ENCODE data around the gene WDR59. TPM values are rescaled to one million over a fixed set of nuclear protein-coding genes. Genes with fewer than 3 reads are reported as not detected.

Gene WDR59
- total RNA-seq, 1 donor from 2014 or later, result 64.0 TPM

DNA sequence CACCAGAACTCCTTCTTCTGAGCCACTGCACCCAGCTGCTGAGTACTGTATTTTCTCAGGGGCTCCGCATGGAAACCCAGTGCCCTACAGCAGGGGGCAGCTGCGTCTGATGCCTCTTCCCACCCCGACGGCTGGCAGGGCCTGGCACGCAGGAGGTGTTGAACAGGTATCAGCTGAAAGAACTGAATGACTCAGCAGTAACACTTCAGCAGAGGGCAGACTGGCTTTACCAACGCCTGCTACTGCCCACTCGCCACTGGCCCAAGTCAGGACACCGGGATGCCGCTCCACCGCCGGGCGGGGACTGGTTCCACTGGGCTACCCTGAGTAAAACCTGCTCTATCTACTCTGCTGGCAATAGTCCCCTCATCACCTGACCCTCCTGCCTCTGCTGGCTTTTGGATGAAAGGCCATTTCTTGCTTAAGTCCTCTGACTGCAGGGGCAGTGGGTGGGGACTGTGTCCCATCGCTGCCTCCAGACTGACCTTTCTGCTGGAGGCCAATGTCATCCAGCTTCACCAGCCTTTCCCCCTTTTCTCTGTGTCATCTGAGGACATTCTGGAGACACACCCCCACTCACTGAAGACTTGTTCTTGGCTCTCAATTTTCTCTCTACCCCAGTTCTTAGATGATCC, 109.9 kb downstream of the WDR59 start:
- peaks cover 3% of the 10 kb centered on the region for H4K20me1 ChIP-seq (ENCODE audit: low read depth)
- H3K79me2 ChIP-seq (ENCODE audit: low read depth), result no peaks in the 10 kb centered on the region
- H2AFZ ChIP-seq (replicated peaks), result no peak overlapping the region
- H3K27ac ChIP-seq, result no peak overlapping the region
- H3K9ac ChIP-seq, result no peak overlapping the region
- no peaks in the 10 kb centered on the region for H3K9me3 ChIP-seq (ENCODE audit: low read depth)
- H3K36me3 Mint-ChIP-seq, result peaks cover 12% of the 10 kb centered on the region
- no peak overlapping the region for H3K4me3 ChIP-seq
- H3K9me3 Mint-ChIP-seq, result no peaks in the 10 kb centered on the region
- DNase-seq (ENCODE audit: low spot score), result no peak
- H3K4me2 ChIP-seq, result no peak overlapping the region
- TF ChIP-seq EZH2phosphoT487 (IDR thresholded peaks at IDR 0.05), result no peak
- TF ChIP-seq EZH2 (IDR thresholded peaks at IDR 0.05), result no peak
- TF ChIP-seq, protein P1, sequence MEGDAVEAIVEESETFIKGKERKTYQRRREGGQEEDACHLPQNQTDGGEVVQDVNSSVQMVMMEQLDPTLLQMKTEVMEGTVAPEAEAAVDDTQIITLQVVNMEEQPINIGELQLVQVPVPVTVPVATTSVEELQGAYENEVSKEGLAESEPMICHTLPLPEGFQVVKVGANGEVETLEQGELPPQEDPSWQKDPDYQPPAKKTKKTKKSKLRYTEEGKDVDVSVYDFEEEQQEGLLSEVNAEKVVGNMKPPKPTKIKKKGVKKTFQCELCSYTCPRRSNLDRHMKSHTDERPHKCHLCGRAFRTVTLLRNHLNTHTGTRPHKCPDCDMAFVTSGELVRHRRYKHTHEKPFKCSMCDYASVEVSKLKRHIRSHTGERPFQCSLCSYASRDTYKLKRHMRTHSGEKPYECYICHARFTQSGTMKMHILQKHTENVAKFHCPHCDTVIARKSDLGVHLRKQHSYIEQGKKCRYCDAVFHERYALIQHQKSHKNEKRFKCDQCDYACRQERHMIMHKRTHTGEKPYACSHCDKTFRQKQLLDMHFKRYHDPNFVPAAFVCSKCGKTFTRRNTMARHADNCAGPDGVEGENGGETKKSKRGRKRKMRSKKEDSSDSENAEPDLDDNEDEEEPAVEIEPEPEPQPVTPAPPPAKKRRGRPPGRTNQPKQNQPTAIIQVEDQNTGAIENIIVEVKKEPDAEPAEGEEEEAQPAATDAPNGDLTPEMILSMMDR (IDR thresholded peaks at IDR 0.05), result no peak
- no peak overlapping the region for H3K27ac Mint-ChIP-seq
- H3K36me3 ChIP-seq, result no peaks in the 10 kb centered on the region
- no peaks in the 10 kb centered on the region for H3K27me3 Mint-ChIP-seq (ENCODE audit: insufficient read depth, low read depth)
- no peaks in the 10 kb centered on the region for H3K4me1 ChIP-seq
- H3K27me3 ChIP-seq, result no peaks in the 10 kb centered on the region
- peaks cover 4% of the 10 kb centered on the region for H3F3A ChIP-seq (ENCODE audit: low read depth)
- no peak overlapping the region for H3K4me3 Mint-ChIP-seq
- H3K4me1 Mint-ChIP-seq, result no peaks in the 10 kb centered on the region

DNA sequence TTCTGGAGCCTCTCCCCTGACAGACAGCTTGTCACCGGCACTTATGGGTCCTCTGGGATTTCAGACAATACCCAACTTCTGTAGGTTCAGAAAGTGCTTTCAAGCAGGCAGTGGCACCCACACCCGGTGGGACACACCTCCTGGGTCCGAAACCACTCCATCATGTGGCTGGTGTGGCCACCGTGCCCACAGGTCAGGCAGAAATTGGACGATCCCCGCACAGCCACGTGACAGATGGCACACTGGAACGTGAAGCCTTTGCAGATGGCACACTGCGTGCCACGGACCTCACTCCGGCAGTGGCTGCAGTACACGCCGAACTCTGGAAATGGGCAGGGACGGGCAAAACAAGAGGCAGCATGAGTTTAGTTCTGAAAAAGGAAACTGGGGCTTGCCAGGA, 110.8 kb downstream of the WDR59 start:
- Mint-ChIP-seq H3K27me3 (ENCODE audit: insufficient read depth, low read depth) (no peaks in the 10 kb centered on the region), H3K4me1 (peaks cover 5% of the 10 kb centered on the region), H3K36me3 (peaks cover 14% of the 10 kb centered on the region), H3K9me3 (no peaks in the 10 kb centered on the region), H3K4me3 (no peak overlapping the region), H3K27ac (no peak overlapping the region)
- TF ChIP-seq EZH2 (IDR thresholded peaks at IDR 0.05), result no peak
- TF ChIP-seq, protein P1 (IDR thresholded peaks at IDR 0.05), result no peak
- no peak for TF ChIP-seq EZH2phosphoT487 (IDR thresholded peaks at IDR 0.05)
- H3K36me3 ChIP-seq, result no peaks in the 10 kb centered on the region
- no peak overlapping the region for H2AFZ ChIP-seq (replicated peaks)
- H3K27ac ChIP-seq, result no peak overlapping the region
- H4K20me1 ChIP-seq (ENCODE audit: low read depth), result peaks cover 3% of the 10 kb centered on the region
- H3F3A ChIP-seq (ENCODE audit: low read depth), result peaks cover 8% of the 10 kb centered on the region
- H3K4me2 ChIP-seq, result no peak overlapping the region
- H3K4me3 ChIP-seq, result no peak overlapping the region
- H3K9me3 ChIP-seq (ENCODE audit: low read depth), result no peaks in the 10 kb centered on the region
- H3K4me1 ChIP-seq, result peaks cover 1% of the 10 kb centered on the region
- H3K27me3 ChIP-seq, result no peaks in the 10 kb centered on the region
- no peak for DNase-seq (ENCODE audit: low spot score)
- H3K9ac ChIP-seq, result no peak overlapping the region
- H3K79me2 ChIP-seq (ENCODE audit: low read depth), result no peaks in the 10 kb centered on the region

DNA sequence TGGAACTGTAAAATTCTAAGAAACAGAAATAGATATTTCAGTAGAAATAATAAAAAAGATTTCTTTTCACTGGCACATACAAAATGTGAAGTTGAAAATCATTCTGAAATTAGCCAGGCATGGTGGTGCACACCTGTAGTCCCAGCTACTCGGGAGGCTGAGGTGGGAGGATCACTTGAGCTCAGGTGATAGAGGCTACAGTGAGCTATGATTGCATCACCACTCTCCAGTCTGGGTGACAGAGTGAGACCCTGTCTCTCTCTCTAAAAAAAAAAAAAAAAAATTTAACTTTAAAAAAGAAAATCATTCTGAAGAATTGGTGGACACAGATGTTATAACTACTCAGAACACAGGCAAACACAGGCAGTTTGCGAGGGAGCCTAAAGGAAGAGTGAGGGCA, 112.6 kb downstream of the WDR59 start:
- no peaks in the 10 kb centered on the region for H3K9me3 ChIP-seq (ENCODE audit: low read depth)
- H3K4me1 Mint-ChIP-seq, result peaks cover 22% of the 10 kb centered on the region
- TF ChIP-seq, protein P1 (IDR thresholded peaks at IDR 0.05), result no peak
- no peak for TF ChIP-seq EZH2 (IDR thresholded peaks at IDR 0.05)
- no peak overlapping the region for H3K27ac Mint-ChIP-seq
- H2AFZ ChIP-seq (replicated peaks), result no peak overlapping the region
- no peaks in the 10 kb centered on the region for H3K27me3 Mint-ChIP-seq (ENCODE audit: insufficient read depth, low read depth)
- peaks cover 21% of the 10 kb centered on the region for H3F3A ChIP-seq (ENCODE audit: low read depth)
- H3K4me3 ChIP-seq, result no peak overlapping the region
- no peak overlapping the region for H3K4me3 Mint-ChIP-seq
- no peaks in the 10 kb centered on the region for H3K79me2 ChIP-seq (ENCODE audit: low read depth)
- H3K4me2 ChIP-seq, result no peak overlapping the region
- H3K4me1 ChIP-seq, result peaks cover 11% of the 10 kb centered on the region
- peaks cover 3% of the 10 kb centered on the region for H4K20me1 ChIP-seq (ENCODE audit: low read depth)
- DNase-seq (ENCODE audit: low spot score), result no peak
- H3K36me3 Mint-ChIP-seq, result peaks cover 12% of the 10 kb centered on the region
- H3K36me3 ChIP-seq, result no peaks in the 10 kb centered on the region
- H3K27me3 ChIP-seq, result no peaks in the 10 kb centered on the region
- H3K9me3 Mint-ChIP-seq, result no peaks in the 10 kb centered on the region
- no peak overlapping the region for H3K9ac ChIP-seq
- no peak overlapping the region for H3K27ac ChIP-seq

Measured in neural progenitor cell (in vitro differentiated cells).